ENCODE data around the gene LMAN1L.

LMAN1L gene

DNA sequence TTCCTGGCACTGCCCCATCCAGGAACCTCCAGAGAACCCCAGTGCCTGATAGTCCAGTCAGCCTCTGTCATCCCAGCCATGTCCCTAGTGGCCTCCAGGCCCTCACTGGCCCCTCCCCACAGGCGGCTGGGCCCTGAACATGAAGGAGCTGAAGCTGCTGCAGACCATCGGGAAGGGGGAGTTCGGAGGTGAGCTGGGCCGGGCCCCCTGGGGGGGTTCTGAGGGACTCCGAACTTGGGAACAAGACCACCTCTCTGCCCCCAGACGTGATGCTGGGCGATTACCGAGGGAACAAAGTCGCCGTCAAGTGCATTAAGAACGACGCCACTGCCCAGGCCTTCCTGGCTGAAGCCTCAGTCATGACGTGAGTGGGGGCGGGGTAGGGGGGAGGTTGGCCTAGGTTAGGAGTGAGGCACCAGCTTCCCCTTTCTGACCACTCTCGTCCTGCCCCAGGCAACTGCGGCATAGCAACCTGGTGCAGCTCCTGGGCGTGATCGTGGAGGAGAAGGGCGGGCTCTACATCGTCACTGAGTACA, 12.0 kb upstream of the LMAN1L start:
- TF ChIP-seq, protein P1, sequence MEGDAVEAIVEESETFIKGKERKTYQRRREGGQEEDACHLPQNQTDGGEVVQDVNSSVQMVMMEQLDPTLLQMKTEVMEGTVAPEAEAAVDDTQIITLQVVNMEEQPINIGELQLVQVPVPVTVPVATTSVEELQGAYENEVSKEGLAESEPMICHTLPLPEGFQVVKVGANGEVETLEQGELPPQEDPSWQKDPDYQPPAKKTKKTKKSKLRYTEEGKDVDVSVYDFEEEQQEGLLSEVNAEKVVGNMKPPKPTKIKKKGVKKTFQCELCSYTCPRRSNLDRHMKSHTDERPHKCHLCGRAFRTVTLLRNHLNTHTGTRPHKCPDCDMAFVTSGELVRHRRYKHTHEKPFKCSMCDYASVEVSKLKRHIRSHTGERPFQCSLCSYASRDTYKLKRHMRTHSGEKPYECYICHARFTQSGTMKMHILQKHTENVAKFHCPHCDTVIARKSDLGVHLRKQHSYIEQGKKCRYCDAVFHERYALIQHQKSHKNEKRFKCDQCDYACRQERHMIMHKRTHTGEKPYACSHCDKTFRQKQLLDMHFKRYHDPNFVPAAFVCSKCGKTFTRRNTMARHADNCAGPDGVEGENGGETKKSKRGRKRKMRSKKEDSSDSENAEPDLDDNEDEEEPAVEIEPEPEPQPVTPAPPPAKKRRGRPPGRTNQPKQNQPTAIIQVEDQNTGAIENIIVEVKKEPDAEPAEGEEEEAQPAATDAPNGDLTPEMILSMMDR (IDR thresholded peaks at IDR 0.05; ENCODE audit: control insufficient read depth, insufficient read depth, low read depth, low read length, missing control alignments) = no peak
- no peak overlapping the region for H3K4me3 ChIP-seq (ENCODE audit: control insufficient read depth, low read depth, low read length)

DNA sequence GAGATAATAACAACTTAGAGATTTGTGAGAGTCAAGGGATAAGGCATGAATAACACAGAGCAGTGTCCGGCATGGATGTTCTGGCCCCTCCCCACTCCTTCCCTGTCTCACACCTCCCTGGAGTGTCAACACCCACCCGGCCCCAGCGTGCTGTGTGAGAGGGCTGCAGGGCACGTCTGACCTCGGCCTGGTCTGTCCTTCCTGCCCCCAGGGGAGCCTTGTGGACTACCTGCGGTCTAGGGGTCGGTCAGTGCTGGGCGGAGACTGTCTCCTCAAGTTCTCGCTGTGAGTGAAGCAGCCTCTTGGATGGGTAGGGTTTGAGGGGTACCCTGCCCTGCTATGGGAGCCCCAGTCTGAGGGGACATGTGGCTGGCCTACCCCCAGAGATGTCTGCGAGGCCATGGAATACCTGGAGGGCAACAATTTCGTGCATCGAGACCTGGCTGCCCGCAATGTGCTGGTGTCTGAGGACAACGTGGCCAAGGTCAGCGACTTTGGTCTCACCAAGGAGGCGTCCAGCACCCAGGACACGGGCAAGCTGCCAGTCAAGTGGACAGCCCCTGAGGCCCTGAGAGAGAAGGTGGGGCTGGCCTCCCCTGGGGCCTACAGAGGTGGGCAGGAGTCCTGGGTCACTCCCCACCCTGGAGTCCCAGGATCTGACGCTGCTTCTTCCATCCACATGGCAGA, 11.2 kb upstream of the LMAN1L start:
- no peak overlapping the region for H3K4me3 ChIP-seq (ENCODE audit: control insufficient read depth, low read depth, low read length)
- TF ChIP-seq, protein P1 (IDR thresholded peaks at IDR 0.05; ENCODE audit: control insufficient read depth, insufficient read depth, low read depth, low read length, missing control alignments) = no peak

More for the DNA sequence above, 12.0 kb upstream of the LMAN1L start:
- no peak for DNase-seq (ENCODE audit: low read depth)

DNA sequence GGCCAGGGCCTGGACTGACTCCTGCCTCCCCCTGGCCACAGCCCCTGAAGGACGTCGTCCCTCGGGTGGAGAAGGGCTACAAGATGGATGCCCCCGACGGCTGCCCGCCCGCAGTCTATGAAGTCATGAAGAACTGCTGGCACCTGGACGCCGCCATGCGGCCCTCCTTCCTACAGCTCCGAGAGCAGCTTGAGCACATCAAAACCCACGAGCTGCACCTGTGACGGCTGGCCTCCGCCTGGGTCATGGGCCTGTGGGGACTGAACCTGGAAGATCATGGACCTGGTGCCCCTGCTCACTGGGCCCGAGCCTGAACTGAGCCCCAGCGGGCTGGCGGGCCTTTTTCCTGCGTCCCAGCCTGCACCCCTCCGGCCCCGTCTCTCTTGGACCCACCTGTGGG, 10.3 kb upstream of the LMAN1L start:
- TF ChIP-seq, protein P1 (IDR thresholded peaks at IDR 0.05; ENCODE audit: control insufficient read depth, insufficient read depth, low read depth, low read length, missing control alignments) = no peak
- no peak overlapping the region for H3K4me3 ChIP-seq (ENCODE audit: control insufficient read depth, low read depth, low read length)
- DNase-seq (ENCODE audit: low read depth) = no peak

More for the DNA sequence above, 11.2 kb upstream of the LMAN1L start:
- DNase-seq (ENCODE audit: low read depth) = no peak

GRCh38 chr15:74802862-74803447, 9.7 kb upstream of the LMAN1L start:
- no peak overlapping the region for H3K4me3 ChIP-seq (ENCODE audit: control insufficient read depth, low read depth, low read length)
- DNase-seq (ENCODE audit: low read depth) = no peak
- TF ChIP-seq, protein P1 (IDR thresholded peaks at IDR 0.05; ENCODE audit: control insufficient read depth, insufficient read depth, low read depth, low read length, missing control alignments) = no peak

DNA sequence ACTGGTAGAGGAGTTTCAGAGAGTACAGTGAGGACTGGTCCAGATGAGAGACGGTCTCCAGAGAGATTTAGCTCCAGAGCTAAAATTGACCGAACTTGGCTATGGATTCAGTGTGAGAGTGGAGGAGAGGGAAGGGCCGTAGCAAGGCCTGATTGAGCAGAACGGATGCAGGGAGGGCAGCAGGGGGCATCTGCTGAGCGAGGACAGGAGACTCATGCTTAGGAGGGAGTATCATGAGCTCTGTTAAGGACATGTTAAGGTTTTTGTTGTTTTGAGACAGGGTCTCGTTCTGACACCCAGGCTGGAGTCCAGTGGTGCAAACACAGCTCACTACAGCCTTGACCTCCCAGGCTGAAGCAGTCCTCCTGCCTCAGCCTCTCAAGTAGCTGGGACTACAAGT, 7.7 kb upstream of the LMAN1L start:
- DNase-seq (ENCODE audit: low read depth) = no peak
- H3K4me3 ChIP-seq (ENCODE audit: control insufficient read depth, low read depth, low read length) = no peak overlapping the region
- TF ChIP-seq, protein P1 (IDR thresholded peaks at IDR 0.05; ENCODE audit: control insufficient read depth, insufficient read depth, low read depth, low read length, missing control alignments) = no peak

DNA sequence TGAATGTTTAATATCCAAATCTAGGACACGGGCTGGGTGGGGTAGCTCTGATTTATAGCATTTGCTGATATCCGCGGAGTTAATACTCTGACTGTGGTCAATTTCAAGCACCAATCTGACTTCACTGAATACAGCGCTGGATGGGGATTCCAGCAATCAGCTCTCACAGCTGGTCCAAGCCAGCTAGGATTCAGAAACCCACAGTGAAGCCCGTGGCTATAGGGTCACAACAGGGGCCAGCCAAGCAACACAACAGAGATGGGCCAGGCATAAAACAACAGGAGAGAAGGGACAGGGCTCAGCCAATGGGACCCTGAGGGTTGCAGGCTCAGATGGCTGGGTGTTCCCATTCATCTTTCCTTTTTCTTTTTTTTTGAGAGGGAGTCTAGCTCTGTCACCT, 5.4 kb upstream of the LMAN1L start:
- DNase-seq (ENCODE audit: low read depth) = no peak
- no peak overlapping the region for H3K4me3 ChIP-seq (ENCODE audit: control insufficient read depth, low read depth, low read length)
- TF ChIP-seq, protein P1 (IDR thresholded peaks at IDR 0.05; ENCODE audit: control insufficient read depth, insufficient read depth, low read depth, low read length, missing control alignments) = no peak
